Measurements from ENCODE around the gene SHROOM4. TPM values are rescaled to one million over a fixed set of nuclear protein-coding genes. Genes with fewer than 3 reads are reported as not detected.
A peak's percentile ranks its signal among the peaks of the same experiment; 100 is the strongest.

SHROOM4 gene
- total and polyA plus RNA-seq, 2 of the 13 experiments (the other 11 are each of a cell fraction or from before 2014, with no cell fraction given): 0.08 to 0.18 TPM

DNA sequence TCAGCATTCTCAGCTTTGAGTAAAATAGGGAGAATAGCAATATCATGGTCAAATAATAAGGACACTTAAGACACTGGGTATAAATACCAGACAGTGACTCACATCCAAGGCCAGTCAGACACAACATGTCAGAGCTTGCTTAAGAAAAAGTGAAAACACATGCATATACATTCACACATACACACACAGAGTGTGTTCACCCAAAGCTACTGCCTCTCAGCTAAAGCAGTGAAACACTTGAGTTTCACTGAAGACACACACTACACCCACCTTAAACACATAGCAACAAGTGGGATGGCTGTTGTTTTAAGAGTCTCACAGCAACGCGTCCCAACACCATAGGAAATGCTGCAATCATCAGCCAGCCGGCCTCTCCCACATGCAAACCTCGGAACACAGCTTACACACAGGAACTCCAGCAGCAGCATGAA, 14.4 kb downstream of the SHROOM4 start:
- no peak overlapping the region for H2AFZ ChIP-seq (ENCODE audit: low read length)
- no peaks in the 10 kb centered on the region for H3K79me2 ChIP-seq (ENCODE audit: insufficient read depth, low read length)
- no CpG with 5 or more reads among the region's 4 CpGs for WGBS (ENCODE audit: low lambda C conversion rate)
- H3K27ac ChIP-seq (ENCODE audit: extremely low read length, insufficient read depth, low read length): no peak overlapping the region
- H3K4me2 ChIP-seq (ENCODE audit: low read depth, low read length): no peak overlapping the region
- peaks cover 18% of the 10 kb centered on the region; the same call in 1 of the 2 replicates for H3K4me1 ChIP-seq (ENCODE audit: insufficient read depth, low read length)
- no peaks in the 10 kb centered on the region for H3K9me3 ChIP-seq (ENCODE audit: low read length)
- no peak for ATAC-seq
- BruUV-seq (replicated peaks): no TSS peak
- no peak for FAIRE-seq
- H3K36me3 ChIP-seq (replicated peaks in 1 of 2; ENCODE audit: control insufficient read depth in 1 of 2, insufficient read depth in 2 of 2, low read length in 2 of 2): no peaks in the 10 kb centered on the region
- no peak for DNase-seq (ENCODE audit: low spot score)
- TF ChIP-seq ZMYM4 (CRISPR knock-in tag; IDR thresholded peaks at IDR 0.05) (no peak), TCF12 (IDR thresholded peaks at IDR 0.05) (no peak), TCF12 (CRISPR knock-in tag; IDR thresholded peaks at IDR 0.05) (no peak), RFXAP (CRISPR knock-in tag; IDR thresholded peaks at IDR 0.05; ENCODE audit: borderline replicate concordance) (no peak)
- TF ChIP-seq, protein P1, sequence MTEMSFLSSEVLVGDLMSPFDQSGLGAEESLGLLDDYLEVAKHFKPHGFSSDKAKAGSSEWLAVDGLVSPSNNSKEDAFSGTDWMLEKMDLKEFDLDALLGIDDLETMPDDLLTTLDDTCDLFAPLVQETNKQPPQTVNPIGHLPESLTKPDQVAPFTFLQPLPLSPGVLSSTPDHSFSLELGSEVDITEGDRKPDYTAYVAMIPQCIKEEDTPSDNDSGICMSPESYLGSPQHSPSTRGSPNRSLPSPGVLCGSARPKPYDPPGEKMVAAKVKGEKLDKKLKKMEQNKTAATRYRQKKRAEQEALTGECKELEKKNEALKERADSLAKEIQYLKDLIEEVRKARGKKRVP (CRISPR knock-in tag; IDR thresholded peaks at IDR 0.05): no peak
- in situ Hi-C loops (cut with HindIII; ENCODE audit: extremely low pct_ligation_motif_present, low pct_unique_long_range_greater_than_20kb) (no loop called here), intact Hi-C loops (cut with micrococcal nuclease; ENCODE audit: unreplicated experiment) (no loop called here)
- H4K20me1 ChIP-seq (ENCODE audit: insufficient read depth, low read length): no peaks in the 10 kb centered on the region
- no peak overlapping the region for H3K4me3 ChIP-seq (replicated peaks in 1 of 3; ENCODE audit: insufficient read depth in 1 of 3, low read depth in 2 of 3, low read length in 3 of 3)
- ChIA-PET POLR2A (no interaction called here), CTCF (ENCODE audit: low intra/inter-chr PET ratio, low total read pairs) (no interaction called here)
- H3K9ac ChIP-seq (ENCODE audit: insufficient read depth, low read depth, low read length): no peak overlapping the region
- no peaks in the 10 kb centered on the region for H3K27me3 ChIP-seq (ENCODE audit: control insufficient read depth in 1 of 2, insufficient read depth in 2 of 2, low read length in 2 of 2)

DNA sequence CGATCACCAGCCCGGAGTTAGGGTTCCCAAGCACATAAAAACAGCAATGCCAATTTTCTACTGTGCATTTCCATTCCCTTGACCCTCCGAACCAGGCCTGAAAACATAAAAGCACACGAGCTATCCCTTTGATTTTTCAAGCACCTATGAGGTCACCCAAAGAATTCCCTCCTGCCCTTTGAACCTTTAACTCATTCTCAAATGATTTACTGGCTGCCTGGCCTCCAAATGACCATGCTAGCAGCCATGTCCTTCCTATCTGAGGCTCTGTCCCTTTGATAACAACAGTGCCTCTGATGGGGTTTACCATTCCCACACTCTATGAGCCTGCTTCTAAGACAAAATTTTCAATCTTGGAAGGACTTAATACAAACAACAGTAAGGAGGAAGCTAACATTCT, 15.2 kb downstream of the SHROOM4 start:
- FAIRE-seq: peak; percentile 26
- H3K4me1 ChIP-seq (ENCODE audit: insufficient read depth, low read length): peaks cover 18% of the 10 kb centered on the region; the same call in 1 of the 2 replicates
- no peaks in the 10 kb centered on the region for H3K79me2 ChIP-seq (ENCODE audit: insufficient read depth, low read length)
- CTCF ChIA-PET (ENCODE audit: low intra/inter-chr PET ratio, low total read pairs): no interaction called here
- POLR2A ChIA-PET: no interaction called here
- in situ Hi-C loops (cut with HindIII; ENCODE audit: extremely low pct_ligation_motif_present, low pct_unique_long_range_greater_than_20kb): no loop called here
- H3K36me3 ChIP-seq (replicated peaks in 1 of 2; ENCODE audit: control insufficient read depth in 1 of 2, insufficient read depth in 2 of 2, low read length in 2 of 2): no peaks in the 10 kb centered on the region
- no peak overlapping the region for H3K9ac ChIP-seq (ENCODE audit: insufficient read depth, low read depth, low read length)
- no peak overlapping the region for H2AFZ ChIP-seq (ENCODE audit: low read length)
- WGBS (ENCODE audit: low lambda C conversion rate): 0% methylated on average over 4 of the region's 4 CpGs
- no TSS peak for BruUV-seq (replicated peaks)
- H3K27ac ChIP-seq (ENCODE audit: extremely low read length, insufficient read depth, low read length): no peak overlapping the region
- peak; percentile 57 for DNase-seq (ENCODE audit: low spot score)
- no peaks in the 10 kb centered on the region for H3K9me3 ChIP-seq (ENCODE audit: low read length)
- H3K27me3 ChIP-seq (ENCODE audit: control insufficient read depth in 1 of 2, insufficient read depth in 2 of 2, low read length in 2 of 2): no peaks in the 10 kb centered on the region
- no peak overlapping the region for H3K4me3 ChIP-seq (replicated peaks in 1 of 3; ENCODE audit: insufficient read depth in 1 of 3, low read depth in 2 of 3, low read length in 3 of 3)
- peak; percentile 42; the same call in 1 of the 2 replicates for TF ChIP-seq TCF7 (IDR thresholded peaks at IDR 0.05; ENCODE audit: low read depth)
- peak; percentile 40; the same call in 1 of the 2 replicates for TF ChIP-seq ZNF644 (CRISPR knock-in tag; IDR thresholded peaks at IDR 0.05; ENCODE audit: low read depth)
- TF ChIP-seq, protein P2, sequence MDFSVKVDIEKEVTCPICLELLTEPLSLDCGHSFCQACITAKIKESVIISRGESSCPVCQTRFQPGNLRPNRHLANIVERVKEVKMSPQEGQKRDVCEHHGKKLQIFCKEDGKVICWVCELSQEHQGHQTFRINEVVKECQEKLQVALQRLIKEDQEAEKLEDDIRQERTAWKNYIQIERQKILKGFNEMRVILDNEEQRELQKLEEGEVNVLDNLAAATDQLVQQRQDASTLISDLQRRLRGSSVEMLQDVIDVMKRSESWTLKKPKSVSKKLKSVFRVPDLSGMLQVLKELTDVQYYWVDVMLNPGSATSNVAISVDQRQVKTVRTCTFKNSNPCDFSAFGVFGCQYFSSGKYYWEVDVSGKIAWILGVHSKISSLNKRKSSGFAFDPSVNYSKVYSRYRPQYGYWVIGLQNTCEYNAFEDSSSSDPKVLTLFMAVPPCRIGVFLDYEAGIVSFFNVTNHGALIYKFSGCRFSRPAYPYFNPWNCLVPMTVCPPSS (IDR thresholded peaks at IDR 0.05): no peak
- 0 out of 2 replicates have a peak, but pooled peaks have one; percentile 54 for TF ChIP-seq ZNF7 (CRISPR knock-in tag; IDR thresholded peaks at IDR 0.05)
- TF ChIP-seq NR2C2 (CRISPR knock-in tag; IDR thresholded peaks at IDR 0.05; ENCODE audit: borderline replicate concordance): peak; percentile 30; the same call in 1 of the 2 replicates
- no peak for TF ChIP-seq TSC22D2 (CRISPR knock-in tag; IDR thresholded peaks at IDR 0.05; ENCODE audit: borderline replicate concordance)
- TF ChIP-seq, protein P3, sequence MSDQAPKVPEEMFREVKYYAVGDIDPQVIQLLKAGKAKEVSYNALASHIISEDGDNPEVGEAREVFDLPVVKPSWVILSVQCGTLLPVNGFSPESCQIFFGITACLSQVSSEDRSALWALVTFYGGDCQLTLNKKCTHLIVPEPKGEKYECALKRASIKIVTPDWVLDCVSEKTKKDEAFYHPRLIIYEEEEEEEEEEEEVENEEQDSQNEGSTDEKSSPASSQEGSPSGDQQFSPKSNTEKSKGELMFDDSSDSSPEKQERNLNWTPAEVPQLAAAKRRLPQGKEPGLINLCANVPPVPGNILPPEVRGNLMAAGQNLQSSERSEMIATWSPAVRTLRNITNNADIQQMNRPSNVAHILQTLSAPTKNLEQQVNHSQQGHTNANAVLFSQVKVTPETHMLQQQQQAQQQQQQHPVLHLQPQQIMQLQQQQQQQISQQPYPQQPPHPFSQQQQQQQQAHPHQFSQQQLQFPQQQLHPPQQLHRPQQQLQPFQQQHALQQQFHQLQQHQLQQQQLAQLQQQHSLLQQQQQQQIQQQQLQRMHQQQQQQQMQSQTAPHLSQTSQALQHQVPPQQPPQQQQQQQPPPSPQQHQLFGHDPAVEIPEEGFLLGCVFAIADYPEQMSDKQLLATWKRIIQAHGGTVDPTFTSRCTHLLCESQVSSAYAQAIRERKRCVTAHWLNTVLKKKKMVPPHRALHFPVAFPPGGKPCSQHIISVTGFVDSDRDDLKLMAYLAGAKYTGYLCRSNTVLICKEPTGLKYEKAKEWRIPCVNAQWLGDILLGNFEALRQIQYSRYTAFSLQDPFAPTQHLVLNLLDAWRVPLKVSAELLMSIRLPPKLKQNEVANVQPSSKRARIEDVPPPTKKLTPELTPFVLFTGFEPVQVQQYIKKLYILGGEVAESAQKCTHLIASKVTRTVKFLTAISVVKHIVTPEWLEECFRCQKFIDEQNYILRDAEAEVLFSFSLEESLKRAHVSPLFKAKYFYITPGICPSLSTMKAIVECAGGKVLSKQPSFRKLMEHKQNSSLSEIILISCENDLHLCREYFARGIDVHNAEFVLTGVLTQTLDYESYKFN (CRISPR knock-in tag; conservative IDR thresholded peaks at IDR 0.05): 0 out of 2 replicates have a peak, but pooled peaks have one; percentile 26
- no peaks in the 10 kb centered on the region for H4K20me1 ChIP-seq (ENCODE audit: insufficient read depth, low read length)
- peak; percentile 74 for ATAC-seq
- H3K4me2 ChIP-seq (ENCODE audit: low read depth, low read length): peak overlapping the region; percentile 18
- intact Hi-C loops (cut with micrococcal nuclease; ENCODE audit: unreplicated experiment): no loop called here

Measured in HepG2 (cell line).